HCT116 (cell line): ENCODE data around the gene ZMYND10. TPM values are rescaled to one million over a fixed set of nuclear protein-coding genes. Genes with fewer than 3 reads are reported as not detected.
A peak's percentile ranks its signal among the peaks of the same experiment; 100 is the strongest.

Experiments
- ATAC-seq: fragments of 200-7000 bp; cut with Tn5 transposase; 2 replicates; pipeline ENCODE4 v1.9.1; 2020; ENCODE audit warnings: mild to moderate bottlenecking, moderate library complexity
- Bru-seq: library from RNA; stranded (reverse); fragments of 400-500 nt; gene quantifications from one replicate; lab custom pipeline; 2021; lab: Mats Ljungman, UMichigan
- BruChase-seq, 2 experiments: library from RNA; stranded (reverse); fragments of 400-500 nt; gene quantifications; one replicate each; lab custom pipeline; 2021; lab: Mats Ljungman, UMichigan
- BruUV-seq: library from RNA; stranded (reverse); fragments of 400-500 nt; replicated peaks from 2 replicates; lab custom pipeline; 2021; lab: Mats Ljungman, UMichigan
- CTCF ChIA-PET: fragments of 300-600 bp; sonication (Branson Sonifier 250); formaldehyde crosslinking; loops from one replicate; lab custom pipeline; 2021; ENCODE audit warnings: antibody characterized with exemption; lab: Charles Lee
- POLR2A ChIA-PET: fragments of 300-600, 350-600 bp; sonication (Branson Sonifier 250); formaldehyde crosslinking; loops from one replicate; lab custom pipeline; 2021; ENCODE audit warnings: antibody characterized with exemption; lab: Charles Lee
- RAD21 ChIA-PET, 2 experiments: fragments of 300-600 bp; sonication (Branson Sonifier 250); formaldehyde crosslinking; loops; one replicate each; lab custom pipeline; 2023; ENCODE audit warnings: low total read pairs in 2 of 2; ENCODE audit not compliant: uncharacterized antibody in 2 of 2, unreplicated experiment in 2 of 2, low non-redundant PET in 1 of 2; lab: Charles Lee
- DNase-seq: peaks from one replicate; pipeline ENCODE4 v3.0.0-alpha.2; 2010; ENCODE audit warnings: low read depth, low spot score
- H2AFZ ChIP-seq: fragments of 200-600 bp; shearing (Covaris generic), sonication (generic); 2 replicates; pipeline ENCODE4 v1.6.1; 2017; ENCODE audit warnings: low read depth, mixed run types, mixed read lengths, antibody characterized with exemption, low read length; ENCODE audit not compliant: poor library complexity, severe bottlenecking
- H3K27ac ChIP-seq: 2 replicates; pipeline ENCODE4 v1.5.1; 2012; ENCODE audit warnings: low read depth, low read length
- H3K27me3 ChIP-seq: fragments of 200-600 bp; sonication (generic); 2 replicates; pipeline ENCODE4 v1.6.1; 2016; ENCODE audit warnings: mixed run types, low read length, mixed read lengths; ENCODE audit not compliant: insufficient read depth
- H3K36me3 ChIP-seq, 2 experiments: fragments of 200-500 bp in 1 of 2; fragments of 200-600 bp in 1 of 2; sonication (Bioruptor generic) in 1 of 2; sonication (generic) in 1 of 2; 2 replicates each; pipeline versions ENCODE4 v1.5.1 to v1.6.1; 2014 to 2016; ENCODE audit warnings: low read length in 2 of 2, inconsistent platforms in 1 of 2, mixed read lengths in 1 of 2, mixed run types in 1 of 2; ENCODE audit not compliant: insufficient read depth in 2 of 2, control insufficient read depth in 1 of 2
- H3K4me1 ChIP-seq, 2 experiments: fragments of 200-600 bp in 1 of 2; sonication (generic) in 1 of 2; 2 replicates each; pipeline versions ENCODE4 v1.5.1 to v1.6.1; 2012 to 2017; ENCODE audit warnings: low read length in 2 of 2, inconsistent platforms in 1 of 2, mild to moderate bottlenecking in 1 of 2, mixed read lengths in 1 of 2, mixed run types in 1 of 2, moderate library complexity in 1 of 2; ENCODE audit not compliant: insufficient read depth in 2 of 2, control insufficient read depth in 1 of 2
- H3K4me2 ChIP-seq: fragments of 200-600 bp; sonication (generic); 2 replicates; pipeline ENCODE4 v1.6.1; 2017; ENCODE audit warnings: mixed run types, low read length, mixed read lengths
- H3K4me3 ChIP-seq, 2 experiments: fragments of 200-600 bp in 1 of 2; sonication (generic) in 1 of 2; replicated peaks in 1 of 2; 2 replicates each; pipeline ENCODE4 v1.5.1; 2011 to 2016; ENCODE audit warnings: low read length in 2 of 2, control low read depth in 1 of 2, low read depth in 1 of 2, mild to moderate bottlenecking in 1 of 2, mixed read lengths in 1 of 2, mixed run types in 1 of 2
- H3K79me2 ChIP-seq: fragments of 200-600 bp; sonication (generic); 2 replicates; pipeline ENCODE4 v1.6.1; 2017; ENCODE audit warnings: mild to moderate bottlenecking, mixed run types, low read length, moderate library complexity, mixed read lengths; ENCODE audit not compliant: insufficient read depth
- H3K9ac ChIP-seq: fragments of 200-600 bp; sonication (generic); 2 replicates; pipeline ENCODE4 v1.6.1; 2016; ENCODE audit warnings: low read length, mixed read lengths
- H3K9me2 ChIP-seq: fragments of 200-600 bp; sonication (generic), shearing (Covaris generic); 2 replicates; pipeline ENCODE4 v1.6.1; 2017; ENCODE audit warnings: mixed run types, mild to moderate bottlenecking, moderate library complexity; ENCODE audit not compliant: insufficient read depth
- H3K9me3 ChIP-seq, 2 experiments: fragments of 200-500 bp in 1 of 2; fragments of 200-600 bp in 1 of 2; sonication (Bioruptor generic) in 1 of 2; sonication (generic) in 1 of 2; 2 replicates each; pipeline ENCODE4 v1.6.1; 2014 to 2017; ENCODE audit warnings: low read length in 2 of 2, mixed read lengths in 2 of 2, inconsistent platforms in 1 of 2, low read depth in 1 of 2, mild to moderate bottlenecking in 1 of 2, mixed run types in 1 of 2, moderate library complexity in 1 of 2; ENCODE audit not compliant: control insufficient read depth in 1 of 2, insufficient read depth in 1 of 2
- H4K20me1 ChIP-seq: fragments of 200-600 bp; sonication (generic), shearing (Covaris generic); 2 replicates; pipeline ENCODE4 v1.6.1; 2017; ENCODE audit warnings: mixed run types, mild to moderate bottlenecking, moderate library complexity; ENCODE audit not compliant: insufficient read depth
- ATF3 ChIP-seq: IDR thresholded peaks from 2 replicates; pipeline ENCODE4 v1.6.1; 2012
- CBX3 ChIP-seq: IDR thresholded peaks from 2 replicates; pipeline ENCODE4 v1.6.1; 2012; ENCODE audit warnings: low read depth
- CEBPB ChIP-seq: IDR thresholded peaks from 2 replicates; pipeline ENCODE4 v1.6.1; 2012; ENCODE audit warnings: low read depth
- CTCF ChIP-seq, 3 experiments: fragments of 200-600 bp in 1 of 3; sonication (generic) in 1 of 3; IDR thresholded peaks in 2 of 3; conservative IDR thresholded peaks in 1 of 3; 2 replicates each; pipeline ENCODE4 v1.5.1; 2012 to 2017; ENCODE audit warnings: low read depth in 2 of 3, low read length in 2 of 3, antibody characterized with exemption in 1 of 3, borderline replicate concordance in 1 of 3, control low read depth in 1 of 3, mild to moderate bottlenecking in 1 of 3, mixed read lengths in 1 of 3, mixed run types in 1 of 3, moderate library complexity in 1 of 3; ENCODE audit not compliant: insufficient read depth in 1 of 3
- ELF1 ChIP-seq: IDR thresholded peaks from 2 replicates; pipeline ENCODE4 v1.6.1; 2012; ENCODE audit warnings: low read depth, borderline replicate concordance
- EZH2 ChIP-seq: fragments of 200-600 bp; sonication (generic); IDR thresholded peaks from 2 replicates; pipeline ENCODE4 v1.6.1; 2017; ENCODE audit warnings: antibody characterized with exemption, mixed run types
- JUND ChIP-seq: IDR thresholded peaks from 2 replicates; pipeline ENCODE4 v1.6.1; 2012
- MAX ChIP-seq: IDR thresholded peaks from 2 replicates; pipeline ENCODE4 v1.6.1; 2012
- POLR2A ChIP-seq: IDR thresholded peaks from 2 replicates; pipeline ENCODE4 v1.7.0; 2011; ENCODE audit warnings: borderline replicate concordance; ENCODE audit not compliant: insufficient read depth, insufficient read length; ENCODE audit errors: extremely low read depth
- POLR2AphosphoS5 ChIP-seq: IDR thresholded peaks from 2 replicates; pipeline ENCODE4 v1.6.1; 2011; ENCODE audit warnings: mild to moderate bottlenecking, low read depth, low read length, moderate library complexity
- RAD21 ChIP-seq: IDR thresholded peaks from 2 replicates; pipeline ENCODE4 v1.6.1; 2012; ENCODE audit warnings: low read depth, mild to moderate bottlenecking
- REST ChIP-seq: IDR thresholded peaks from 2 replicates; pipeline ENCODE4 v1.6.1; 2012; ENCODE audit warnings: low read depth
- SIN3A ChIP-seq: IDR thresholded peaks from 2 replicates; pipeline ENCODE4 v1.6.1; 2012; ENCODE audit warnings: low read depth
- SP1 ChIP-seq: IDR thresholded peaks from 2 replicates; pipeline ENCODE4 v1.6.1; 2012; ENCODE audit warnings: low read depth
- TCF7L2 ChIP-seq: IDR thresholded peaks from 2 replicates; pipeline ENCODE4 v1.7.0; 2011; ENCODE audit warnings: borderline replicate concordance, inconsistent platforms; ENCODE audit not compliant: insufficient read depth, insufficient read length; ENCODE audit errors: extremely low read depth
- ZBTB33 ChIP-seq: IDR thresholded peaks from 2 replicates; pipeline ENCODE4 v1.6.1; 2011; ENCODE audit warnings: mild to moderate bottlenecking, low read length, moderate library complexity; ENCODE audit not compliant: insufficient replicate concordance; ENCODE audit errors: extremely low read depth
- intact Hi-C: fragments of 100-400 bp; cut with micrococcal nuclease; formaldehyde crosslinking; loops from 2 replicates; pipeline ENCODE4 v1.10.0; 2022
- long read RNA-seq: library from polyadenylated mRNA; unstranded; transcript quantifications from one replicate; pipeline ENCODE4 v2.0.0, GENCODE V29; 2021; ENCODE audit not compliant: unreplicated experiment
- polyA plus RNA-seq: library from polyadenylated mRNA; unstranded; fragments of >200 nt; gene quantifications from 2 replicates; pipeline ENCODE4 v1.2.1, GENCODE V29; 2012; ENCODE audit warnings: missing spikeins
- total RNA-seq: library from RNA; stranded (reverse); gene quantifications from one replicate; pipeline ENCODE4 v1.2.1, GENCODE V29; 2021; ENCODE audit not compliant: unreplicated experiment

ZMYND10 gene
- 3.3 TPM for total RNA-seq
- polyA plus RNA-seq, result 1.2 and 1.5 TPM in 2 replicates
- Bru-seq, nascent RNA, result percentile 19 among the genes with signal in this experiment
- BruChase-seq, experiment 1, labeled RNA remaining after a 6-hour chase, result percentile 44 among the genes with signal in this experiment
- percentile 29 among the genes with signal in this experiment for BruChase-seq, experiment 2, labeled RNA remaining after a 2-hour chase
- long read RNA-seq, partial matches to known transcripts, result 0 of 6 reads
- long read RNA-seq, other reads (novel, unspliced or antisense), result 3 of 6 reads

GRCh38 chr3:50345586-50346234 lies at the start of gene ZMYND10:
TSS of gene ZMYND10 (minus strand) at chr3:50345732. CDS start at chr3:50345579, 153 bp downstream.
- Histone ChIP-seq H2AFZ (no peak within 1 kb of the TSS), H3K9ac (peak within 1 kb of the TSS; percentile 50), H3K79me2 (peaks cover 6% of the 10 kb centered on the region; the same call in 1 of the 2 replicates), H3K4me3 (peak within 1 kb of the TSS; percentile 28 to 36), H3K27ac (peak within 1 kb of the TSS; percentile 37; the same call in 1 of the 2 replicates), H3K36me3 (peaks cover 0 to 8% of the 10 kb centered on the region in 2 experiments; a peak in 1 of 4 replicates), H3K4me2 (peak within 1 kb of the TSS; percentile 75), H3K27me3 (no peaks in the 10 kb centered on the region), H3K4me1 (peaks cover 12 to 46% of the 10 kb centered on the region in 2 experiments), H4K20me1 (no peaks in the 10 kb centered on the region), H3K9me3 (no peaks in the 10 kb centered on the region), H3K9me2 (no peaks in the 10 kb centered on the region)
- TF ChIP-seq SIN3A (no peak), SP1 (no peak), EZH2 (no peak), TCF7L2 (no peak), CTCF (IDR thresholded peaks at IDR 0.05 in 2 of 3, conservative IDR thresholded peaks at IDR 0.05 in 1 of 3; ENCODE audit: borderline replicate concordance in 1 of 3, insufficient read depth in 1 of 3, low read depth in 2 of 3, low read length in 2 of 3) (no peak), CBX3 (no peak), POLR2A (no peak), REST (no peak), CEBPB (no peak), RAD21 (no peak), ZBTB33 (no peak), ELF1 (no peak), POLR2AphosphoS5 (no peak), ATF3 (no peak), JUND (no peak), MAX (no peak)
- intact Hi-C loops, result loop anchor here (5.0 kb wide), 1 partner anchor 267 kb away; the partner anchor contains the start of gene CISH
- DNase-seq, result no peak
- ATAC-seq, result peak; percentile 54
- no TSS peak for BruUV-seq
- ChIA-PET RAD21 (no interaction called here), POLR2A (interaction anchor here (0.6 kb wide), 1 partner anchor 9 kb away, joined by 3 read pairs; no protein-coding TSS in a partner anchor), CTCF (no interaction called here)
